Fibroblast of lung (primary cell): Measurements from ENCODE around the gene IPO8. TPM values are rescaled to one million over a fixed set of nuclear protein-coding genes. Genes with fewer than 3 reads are reported as not detected.
"Not testable (repeated sequence)": the region's sequence is repeated elsewhere in the genome, so short reads cannot be mapped to it uniquely, and the experiment has no call there.

Source experiments
- DNase-seq, 2 donors: peaks; one replicate each; pipeline versions ENCODE4 v3.0.0 to v3.0.0-alpha.2; 2010; ENCODE audit warnings: low read depth in 2 of 2
- H2AFZ ChIP-seq: 2 replicates; pipeline ENCODE4 v1.5.1; 2012; ENCODE audit warnings: low read length, control low read depth, inconsistent platforms
- H3K27ac ChIP-seq: 2 replicates; pipeline ENCODE4 v1.5.1; 2011; ENCODE audit warnings: low read length, control low read depth; ENCODE audit not compliant: insufficient read depth
- H3K27me3 ChIP-seq: 2 replicates; pipeline ENCODE4 v1.5.1; 2011; ENCODE audit warnings: mild to moderate bottlenecking, low read length; ENCODE audit not compliant: control insufficient read depth, insufficient read depth
- H3K36me3 ChIP-seq: 2 replicates; pipeline ENCODE4 v1.5.1; 2011; ENCODE audit warnings: low read length; ENCODE audit not compliant: control insufficient read depth, insufficient read depth
- H3K4me1 ChIP-seq: 2 replicates; pipeline ENCODE4 v1.5.1; 2011; ENCODE audit warnings: low read length; ENCODE audit not compliant: control insufficient read depth, insufficient read depth; ENCODE audit errors: extremely low read depth
- H3K4me2 ChIP-seq: 2 replicates; pipeline ENCODE4 v1.5.1; 2011; ENCODE audit warnings: low read length, control low read depth; ENCODE audit not compliant: insufficient read depth; ENCODE audit errors: extremely low read depth
- H3K4me3 ChIP-seq, 4 experiments: fragments of 200-600 bp in 1 of 4; sonication (generic) in 1 of 4; replicated peaks in 1 of 4; 2 replicates each; pipeline ENCODE4 v1.5.1; 2011 to 2016; ENCODE audit warnings: low read length in 4 of 4, low read depth in 3 of 4, mild to moderate bottlenecking in 3 of 4, control low read depth in 2 of 4, inconsistent platforms in 1 of 4, mixed read lengths in 1 of 4; ENCODE audit not compliant: insufficient read depth in 1 of 4; ENCODE audit errors: control extremely low read depth in 1 of 4
- H3K79me2 ChIP-seq: 2 replicates; pipeline ENCODE4 v1.5.1; 2012; ENCODE audit warnings: mild to moderate bottlenecking, low read length, inconsistent platforms; ENCODE audit not compliant: control insufficient read depth, insufficient read depth
- H3K9ac ChIP-seq: 2 replicates; pipeline ENCODE4 v1.5.1; 2011; ENCODE audit warnings: mild to moderate bottlenecking, low read length, control low read depth; ENCODE audit not compliant: insufficient read depth
- H3K9me3 ChIP-seq: 2 replicates; pipeline ENCODE4 v1.5.1; 2012; ENCODE audit warnings: low read depth, low read length; ENCODE audit not compliant: control insufficient read depth, insufficient read depth
- H4K20me1 ChIP-seq: 2 replicates; pipeline ENCODE4 v1.5.1; 2011; ENCODE audit warnings: low read length; ENCODE audit not compliant: control insufficient read depth, insufficient read depth; ENCODE audit errors: extremely low read depth
- EZH2 ChIP-seq: IDR thresholded peaks from 2 replicates; pipeline ENCODE4 v1.5.1; 2012; ENCODE audit warnings: low read length, control low read depth, mild to moderate bottlenecking; ENCODE audit errors: missing control alignments
- polyA plus RNA-seq, 2 donors: library from polyadenylated mRNA; depleted of rRNA in 1 of 2; stranded (reverse) in 1 of 2; unstranded in 1 of 2; fragments of >200 nt; gene quantifications; 2 replicates each; pipeline ENCODE4 v1.2.1, GENCODE V29; 2011 to 2012; ENCODE audit warnings: missing spikeins in 1 of 2
- total RNA-seq: library from RNA; depleted of rRNA; stranded (reverse); fragments of >200 nt; gene quantifications from 2 replicates; pipeline ENCODE4 v1.2.1, GENCODE V29; 2014
- TF ChIP-seq, protein P1 (sequence below), 2 donors: IDR thresholded peaks in 1 of 2; conservative IDR thresholded peaks in 1 of 2; 1 replicate in 1 of 2; 2 replicates in 1 of 2; pipeline ENCODE4 v1.5.1; 2011 to 2012; ENCODE audit warnings: low read length in 2 of 2, control low read depth in 1 of 2, inconsistent platforms in 1 of 2, low read depth in 1 of 2, mild to moderate bottlenecking in 1 of 2

IPO8 gene
- total and polyA plus RNA-seq, 2 donors (not counting 1 experiment from before 2014, with no cell fraction given), result 12.4 to 41.5 TPM

DNA sequence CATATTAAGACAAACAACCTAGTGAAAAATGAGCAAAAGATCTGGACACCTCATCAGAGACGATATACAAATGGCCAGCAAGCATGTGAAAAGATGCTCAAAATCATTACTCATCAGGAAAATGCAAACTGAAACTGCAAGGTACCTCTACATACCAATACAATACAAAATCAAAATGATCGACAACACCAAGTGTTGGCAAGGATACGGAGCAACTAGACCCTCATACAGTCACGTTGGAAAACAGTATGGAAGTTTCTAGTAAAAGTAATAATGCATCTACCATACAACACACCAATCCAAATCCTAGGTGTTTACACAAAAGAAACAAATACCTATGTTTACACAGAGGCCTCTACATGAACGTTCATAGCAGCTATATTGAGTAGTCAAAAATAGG is 99.9 kb downstream of the IPO8 start:
- no peak for DNase-seq
- Histone ChIP-seq H3K9me3 (no peaks in the 10 kb centered on the region), H3K9ac (no peak overlapping the region), H3K27ac (no peak overlapping the region), H4K20me1 (no peaks in the 10 kb centered on the region), H3K27me3 (no peaks in the 10 kb centered on the region), H2AFZ (no peak overlapping the region), H3K4me2 (no peak overlapping the region), H3K4me3 (no peak overlapping the region), H3K36me3 (no peaks in the 10 kb centered on the region), H3K4me1 (no peaks in the 10 kb centered on the region), H3K79me2 (no peaks in the 10 kb centered on the region)
- TF ChIP-seq, protein P1, sequence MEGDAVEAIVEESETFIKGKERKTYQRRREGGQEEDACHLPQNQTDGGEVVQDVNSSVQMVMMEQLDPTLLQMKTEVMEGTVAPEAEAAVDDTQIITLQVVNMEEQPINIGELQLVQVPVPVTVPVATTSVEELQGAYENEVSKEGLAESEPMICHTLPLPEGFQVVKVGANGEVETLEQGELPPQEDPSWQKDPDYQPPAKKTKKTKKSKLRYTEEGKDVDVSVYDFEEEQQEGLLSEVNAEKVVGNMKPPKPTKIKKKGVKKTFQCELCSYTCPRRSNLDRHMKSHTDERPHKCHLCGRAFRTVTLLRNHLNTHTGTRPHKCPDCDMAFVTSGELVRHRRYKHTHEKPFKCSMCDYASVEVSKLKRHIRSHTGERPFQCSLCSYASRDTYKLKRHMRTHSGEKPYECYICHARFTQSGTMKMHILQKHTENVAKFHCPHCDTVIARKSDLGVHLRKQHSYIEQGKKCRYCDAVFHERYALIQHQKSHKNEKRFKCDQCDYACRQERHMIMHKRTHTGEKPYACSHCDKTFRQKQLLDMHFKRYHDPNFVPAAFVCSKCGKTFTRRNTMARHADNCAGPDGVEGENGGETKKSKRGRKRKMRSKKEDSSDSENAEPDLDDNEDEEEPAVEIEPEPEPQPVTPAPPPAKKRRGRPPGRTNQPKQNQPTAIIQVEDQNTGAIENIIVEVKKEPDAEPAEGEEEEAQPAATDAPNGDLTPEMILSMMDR (conservative IDR thresholded peaks at IDR 0.05 in 1 of 2, IDR thresholded peaks at IDR 0.05 in 1 of 2; ENCODE audit: low read depth in 1 of 2, low read length in 2 of 2), result no peak
- TF ChIP-seq EZH2, result no peak

DNA sequence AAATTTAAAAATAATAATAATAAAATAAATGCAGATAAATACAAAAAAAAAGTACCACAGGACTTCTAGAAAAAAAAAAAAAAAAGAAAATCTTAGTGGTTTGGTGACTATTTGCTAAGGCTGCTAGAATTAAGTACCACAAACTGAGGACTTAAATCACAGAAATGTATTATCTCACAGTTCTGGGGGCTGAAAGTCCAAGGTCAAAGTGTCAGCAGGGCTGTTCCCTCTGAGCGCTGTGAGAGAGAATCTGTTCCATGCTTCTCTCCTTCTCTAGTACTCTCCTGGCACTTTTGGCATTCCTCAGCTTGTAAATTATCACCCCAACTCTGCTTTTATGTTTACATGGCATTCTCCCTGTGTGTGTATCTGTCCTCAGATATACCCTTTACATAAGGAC is 101.2 kb downstream of the IPO8 start:
- Histone ChIP-seq H3K79me2 (no peaks in the 10 kb centered on the region), H4K20me1 (no peaks in the 10 kb centered on the region), H3K36me3 (no peaks in the 10 kb centered on the region), H3K9me3 (no peaks in the 10 kb centered on the region), H3K4me3 (no peak overlapping the region), H2AFZ (no peak overlapping the region), H3K27me3 (no peaks in the 10 kb centered on the region), H3K4me2 (no peak overlapping the region), H3K27ac (no peak overlapping the region), H3K9ac (no peak overlapping the region), H3K4me1 (no peaks in the 10 kb centered on the region)
- TF ChIP-seq EZH2, result no peak
- TF ChIP-seq, protein P1 (conservative IDR thresholded peaks at IDR 0.05 in 1 of 2, IDR thresholded peaks at IDR 0.05 in 1 of 2; ENCODE audit: low read depth in 1 of 2, low read length in 2 of 2), result no peak
- peak in 1 of 2 donors; percentile 55 for DNase-seq

DNA sequence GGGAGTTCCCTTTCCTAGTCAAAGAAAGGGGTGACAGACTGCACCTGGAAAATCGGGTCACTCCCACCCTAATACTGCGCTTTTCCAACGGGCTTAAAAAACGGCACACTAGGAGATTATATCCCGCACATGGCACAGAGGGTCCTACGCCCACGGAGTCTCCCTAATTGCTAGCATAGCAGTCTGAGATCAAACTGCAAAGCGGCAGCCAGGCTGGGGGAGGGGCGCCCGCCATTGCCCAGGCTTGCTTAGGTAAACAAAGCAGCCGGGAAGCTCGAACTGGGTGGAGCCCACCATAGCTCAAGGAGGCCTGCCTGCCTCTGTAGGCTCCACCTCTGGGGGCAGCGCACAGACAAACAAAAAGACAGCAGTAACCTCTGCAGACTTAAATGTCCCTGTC is 107.1 kb downstream of the IPO8 start:
- not testable (repeated sequence) for H3K27ac ChIP-seq, H3K27me3 ChIP-seq, H3K79me2 ChIP-seq, DNase-seq, H3K4me1 ChIP-seq, H3K4me2 ChIP-seq, H3K9me3 ChIP-seq, H2AFZ ChIP-seq, H3K9ac ChIP-seq, H3K4me3 ChIP-seq, H4K20me1 ChIP-seq, H3K36me3 ChIP-seq
